ENCODE results near the gene PIK3C2G.

Gene PIK3C2G

DNA sequence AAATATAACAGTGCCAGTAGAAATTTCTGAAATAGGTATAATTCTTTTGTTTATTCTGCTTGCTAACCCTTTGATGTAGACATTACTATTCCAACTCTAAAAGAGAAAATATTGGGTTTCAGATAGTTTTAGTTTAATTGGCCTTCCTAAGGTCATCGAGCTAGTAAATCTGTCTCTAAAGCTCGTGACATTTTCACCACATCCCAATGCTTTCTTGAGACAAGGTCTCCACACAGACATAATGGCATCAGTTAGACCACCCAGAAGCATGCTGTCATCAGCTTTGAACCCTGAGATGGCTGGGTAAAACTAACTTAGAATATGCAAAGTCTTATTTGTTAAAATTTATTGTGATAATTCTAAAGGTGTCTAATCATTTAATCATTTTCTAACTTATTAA, 52.0 kb downstream of the PIK3C2G start:
- no peak for ATAC-seq
- TF ChIP-seq BACH2 (CRISPR knock-in tag; IDR thresholded peaks at IDR 0.05; ENCODE audit: borderline replicate concordance) (no peak), ZNF70 (CRISPR knock-in tag; IDR thresholded peaks at IDR 0.05) (no peak), TOX (CRISPR knock-in tag; IDR thresholded peaks at IDR 0.05; ENCODE audit: borderline replicate concordance) (no peak), ARNTL (CRISPR knock-in tag; IDR thresholded peaks at IDR 0.05; ENCODE audit: borderline replicate concordance, low read depth) (no peak), PPARA (CRISPR knock-in tag; IDR thresholded peaks at IDR 0.05; ENCODE audit: borderline replicate concordance) (no peak), ISL1 (CRISPR knock-in tag; IDR thresholded peaks at IDR 0.05) (no peak), RARB (CRISPR knock-in tag; IDR thresholded peaks at IDR 0.05) (no peak), GLIS3 (CRISPR knock-in tag; IDR thresholded peaks at IDR 0.05) (no peak), ZNF565 (CRISPR knock-in tag; conservative IDR thresholded peaks at IDR 0.05; ENCODE audit: low read depth) (no peak), ZFP30 (CRISPR knock-in tag; IDR thresholded peaks at IDR 0.05) (no peak), ZFP3 (CRISPR knock-in tag; IDR thresholded peaks at IDR 0.05) (no peak)
- TF ChIP-seq, protein P1, sequence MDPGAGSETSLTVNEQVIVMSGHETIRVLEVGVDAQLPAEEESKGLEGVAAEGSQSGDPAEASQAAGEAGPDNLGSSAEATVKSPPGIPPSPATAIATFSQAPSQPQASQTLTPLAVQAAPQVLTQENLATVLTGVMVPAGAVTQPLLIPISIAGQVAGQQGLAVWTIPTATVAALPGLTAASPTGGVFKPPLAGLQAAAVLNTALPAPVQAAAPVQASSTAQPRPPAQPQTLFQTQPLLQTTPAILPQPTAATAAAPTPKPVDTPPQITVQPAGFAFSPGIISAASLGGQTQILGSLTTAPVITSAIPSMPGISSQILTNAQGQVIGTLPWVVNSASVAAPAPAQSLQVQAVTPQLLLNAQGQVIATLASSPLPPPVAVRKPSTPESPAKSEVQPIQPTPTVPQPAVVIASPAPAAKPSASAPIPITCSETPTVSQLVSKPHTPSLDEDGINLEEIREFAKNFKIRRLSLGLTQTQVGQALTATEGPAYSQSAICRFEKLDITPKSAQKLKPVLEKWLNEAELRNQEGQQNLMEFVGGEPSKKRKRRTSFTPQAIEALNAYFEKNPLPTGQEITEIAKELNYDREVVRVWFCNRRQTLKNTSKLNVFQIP (CRISPR knock-in tag; IDR thresholded peaks at IDR 0.05; ENCODE audit: borderline replicate concordance, low read depth), result no peak
- TF ChIP-seq, protein P2, sequence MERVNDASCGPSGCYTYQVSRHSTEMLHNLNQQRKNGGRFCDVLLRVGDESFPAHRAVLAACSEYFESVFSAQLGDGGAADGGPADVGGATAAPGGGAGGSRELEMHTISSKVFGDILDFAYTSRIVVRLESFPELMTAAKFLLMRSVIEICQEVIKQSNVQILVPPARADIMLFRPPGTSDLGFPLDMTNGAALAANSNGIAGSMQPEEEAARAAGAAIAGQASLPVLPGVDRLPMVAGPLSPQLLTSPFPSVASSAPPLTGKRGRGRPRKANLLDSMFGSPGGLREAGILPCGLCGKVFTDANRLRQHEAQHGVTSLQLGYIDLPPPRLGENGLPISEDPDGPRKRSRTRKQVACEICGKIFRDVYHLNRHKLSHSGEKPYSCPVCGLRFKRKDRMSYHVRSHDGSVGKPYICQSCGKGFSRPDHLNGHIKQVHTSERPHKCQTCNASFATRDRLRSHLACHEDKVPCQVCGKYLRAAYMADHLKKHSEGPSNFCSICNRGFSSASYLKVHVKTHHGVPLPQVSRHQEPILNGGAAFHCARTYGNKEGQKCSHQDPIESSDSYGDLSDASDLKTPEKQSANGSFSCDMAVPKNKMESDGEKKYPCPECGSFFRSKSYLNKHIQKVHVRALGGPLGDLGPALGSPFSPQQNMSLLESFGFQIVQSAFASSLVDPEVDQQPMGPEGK (CRISPR knock-in tag; IDR thresholded peaks at IDR 0.05; ENCODE audit: borderline replicate concordance), result no peak
- TF ChIP-seq, protein P3, sequence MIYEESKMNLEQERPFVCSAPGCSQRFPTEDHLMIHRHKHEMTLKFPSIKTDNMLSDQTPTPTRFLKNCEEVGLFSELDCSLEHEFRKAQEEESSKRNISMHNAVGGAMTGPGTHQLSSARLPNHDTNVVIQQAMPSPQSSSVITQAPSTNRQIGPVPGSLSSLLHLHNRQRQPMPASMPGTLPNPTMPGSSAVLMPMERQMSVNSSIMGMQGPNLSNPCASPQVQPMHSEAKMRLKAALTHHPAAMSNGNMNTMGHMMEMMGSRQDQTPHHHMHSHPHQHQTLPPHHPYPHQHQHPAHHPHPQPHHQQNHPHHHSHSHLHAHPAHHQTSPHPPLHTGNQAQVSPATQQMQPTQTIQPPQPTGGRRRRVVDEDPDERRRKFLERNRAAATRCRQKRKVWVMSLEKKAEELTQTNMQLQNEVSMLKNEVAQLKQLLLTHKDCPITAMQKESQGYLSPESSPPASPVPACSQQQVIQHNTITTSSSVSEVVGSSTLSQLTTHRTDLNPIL (CRISPR knock-in tag; IDR thresholded peaks at IDR 0.05; ENCODE audit: low read depth), result no peak
- TF ChIP-seq, protein P4, sequence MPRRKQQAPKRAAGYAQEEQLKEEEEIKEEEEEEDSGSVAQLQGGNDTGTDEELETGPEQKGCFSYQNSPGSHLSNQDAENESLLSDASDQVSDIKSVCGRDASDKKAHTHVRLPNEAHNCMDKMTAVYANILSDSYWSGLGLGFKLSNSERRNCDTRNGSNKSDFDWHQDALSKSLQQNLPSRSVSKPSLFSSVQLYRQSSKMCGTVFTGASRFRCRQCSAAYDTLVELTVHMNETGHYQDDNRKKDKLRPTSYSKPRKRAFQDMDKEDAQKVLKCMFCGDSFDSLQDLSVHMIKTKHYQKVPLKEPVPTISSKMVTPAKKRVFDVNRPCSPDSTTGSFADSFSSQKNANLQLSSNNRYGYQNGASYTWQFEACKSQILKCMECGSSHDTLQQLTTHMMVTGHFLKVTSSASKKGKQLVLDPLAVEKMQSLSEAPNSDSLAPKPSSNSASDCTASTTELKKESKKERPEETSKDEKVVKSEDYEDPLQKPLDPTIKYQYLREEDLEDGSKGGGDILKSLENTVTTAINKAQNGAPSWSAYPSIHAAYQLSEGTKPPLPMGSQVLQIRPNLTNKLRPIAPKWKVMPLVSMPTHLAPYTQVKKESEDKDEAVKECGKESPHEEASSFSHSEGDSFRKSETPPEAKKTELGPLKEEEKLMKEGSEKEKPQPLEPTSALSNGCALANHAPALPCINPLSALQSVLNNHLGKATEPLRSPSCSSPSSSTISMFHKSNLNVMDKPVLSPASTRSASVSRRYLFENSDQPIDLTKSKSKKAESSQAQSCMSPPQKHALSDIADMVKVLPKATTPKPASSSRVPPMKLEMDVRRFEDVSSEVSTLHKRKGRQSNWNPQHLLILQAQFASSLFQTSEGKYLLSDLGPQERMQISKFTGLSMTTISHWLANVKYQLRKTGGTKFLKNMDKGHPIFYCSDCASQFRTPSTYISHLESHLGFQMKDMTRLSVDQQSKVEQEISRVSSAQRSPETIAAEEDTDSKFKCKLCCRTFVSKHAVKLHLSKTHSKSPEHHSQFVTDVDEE (CRISPR knock-in tag; IDR thresholded peaks at IDR 0.05), result no peak
- TF ChIP-seq, protein P5, sequence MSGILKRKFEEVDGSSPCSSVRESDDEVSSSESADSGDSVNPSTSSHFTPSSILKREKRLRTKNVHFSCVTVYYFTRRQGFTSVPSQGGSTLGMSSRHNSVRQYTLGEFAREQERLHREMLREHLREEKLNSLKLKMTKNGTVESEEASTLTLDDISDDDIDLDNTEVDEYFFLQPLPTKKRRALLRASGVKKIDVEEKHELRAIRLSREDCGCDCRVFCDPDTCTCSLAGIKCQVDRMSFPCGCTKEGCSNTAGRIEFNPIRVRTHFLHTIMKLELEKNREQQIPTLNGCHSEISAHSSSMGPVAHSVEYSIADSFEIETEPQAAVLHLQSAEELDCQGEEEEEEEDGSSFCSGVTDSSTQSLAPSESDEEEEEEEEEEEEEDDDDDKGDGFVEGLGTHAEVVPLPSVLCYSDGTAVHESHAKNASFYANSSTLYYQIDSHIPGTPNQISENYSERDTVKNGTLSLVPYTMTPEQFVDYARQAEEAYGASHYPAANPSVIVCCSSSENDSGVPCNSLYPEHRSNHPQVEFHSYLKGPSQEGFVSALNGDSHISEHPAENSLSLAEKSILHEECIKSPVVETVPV (CRISPR knock-in tag; IDR thresholded peaks at IDR 0.05), result no peak

DNA sequence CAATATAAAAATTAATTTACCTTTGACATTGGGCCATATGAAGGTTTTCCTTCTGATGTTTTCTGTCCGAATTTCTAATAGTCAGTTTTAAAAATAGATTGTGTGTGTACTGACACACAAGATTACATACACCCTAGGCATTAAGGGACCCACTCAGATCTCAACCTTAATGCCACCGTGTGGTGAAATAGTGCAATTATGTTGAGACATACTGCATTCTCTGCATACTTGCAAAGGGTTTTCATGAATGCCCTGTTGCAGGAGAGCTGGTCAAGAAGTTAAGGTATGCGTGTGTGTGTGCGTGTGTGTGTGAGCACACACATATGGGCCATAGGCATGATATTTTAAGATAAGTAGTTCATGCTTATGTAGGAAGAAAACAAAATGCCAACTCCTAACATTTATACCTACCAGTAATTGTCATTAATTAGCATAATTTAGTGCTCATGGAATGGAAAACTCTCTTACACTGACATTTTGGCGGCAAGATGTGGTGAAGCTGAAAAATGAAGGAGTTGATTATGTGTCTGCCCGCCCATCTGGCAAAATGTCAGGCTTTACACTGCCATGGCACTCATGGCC, 58.8 kb downstream of the PIK3C2G start:
- ATAC-seq, result peak; percentile 99

More for the DNA sequence above, 58.8 kb downstream of the PIK3C2G start:
- no peak for TF ChIP-seq CSDC2 (CRISPR knock-in tag; IDR thresholded peaks at IDR 0.05)
- no peak for TF ChIP-seq ZNF70 (CRISPR knock-in tag; IDR thresholded peaks at IDR 0.05)
- TF ChIP-seq PPARA (CRISPR knock-in tag; IDR thresholded peaks at IDR 0.05; ENCODE audit: borderline replicate concordance), result no peak
- no peak for TF ChIP-seq ESRRG (CRISPR knock-in tag; IDR thresholded peaks at IDR 0.05)
- TF ChIP-seq TOX (CRISPR knock-in tag; IDR thresholded peaks at IDR 0.05; ENCODE audit: borderline replicate concordance), result no peak
- TF ChIP-seq ARNTL (CRISPR knock-in tag; IDR thresholded peaks at IDR 0.05; ENCODE audit: borderline replicate concordance, low read depth), result no peak
- TF ChIP-seq, protein P2 (CRISPR knock-in tag; IDR thresholded peaks at IDR 0.05; ENCODE audit: borderline replicate concordance), result no peak
- no peak for TF ChIP-seq ZNF8 (CRISPR knock-in tag; IDR thresholded peaks at IDR 0.05)

All from SK-N-SH treated with all-trans-retinoic acid at 6 μM for 48 hours (cell line).